NCI-H446 treated with DMSO at 0.1 percent for 48 hours (cell line): Measurements from ENCODE around the gene THUMPD1.
"Not testable (repeated sequence)": the region's sequence is repeated elsewhere in the genome, so short reads cannot be mapped to it uniquely, and the experiment has no call there.

Experiments
- DNase-seq: peaks from one replicate; lab custom pipeline; 2025; lab: John Stamatoyannopoulos, UW

Gene THUMPD1

GRCh38 chr16:20694096-20694495 is 47.5 kb downstream of the THUMPD1 start:
- not testable (repeated sequence) for DNase-seq

- DNase-seq, result no peak
Measured at GRCh38 chr16:20689668-20690067, 52.0 kb downstream of the THUMPD1 start.

GRCh38 chr16:20683812-20684211 is 57.8 kb downstream of the THUMPD1 start:
- no peak for DNase-seq
